DND-41 (cell line): ENCODE measurements around the gene SMIM11.
"Not testable (repeated sequence)": the region's sequence is repeated elsewhere in the genome, so short reads cannot be mapped to it uniquely, and the experiment has no call there.

ENCODE experiments used
- ATAC-seq: fragments of 200-7000 bp; cut with Tn5 transposase; 3 replicates; pipeline ENCODE4 v1.9.1; 2021; ENCODE audit warnings: low read depth; ENCODE audit not compliant: insufficient read depth
- DNase-seq: peaks from one replicate; pipeline ENCODE4 v3.0.0-alpha.2; 2020
- H2AFZ ChIP-seq: 2 replicates; pipeline ENCODE4 v1.6.0; 2012; ENCODE audit warnings: low read depth, low read length
- H3K27ac ChIP-seq: 2 replicates; pipeline ENCODE4 v1.5.1; 2012; ENCODE audit warnings: low read length, inconsistent platforms
- H3K27me3 ChIP-seq: fragments of 200-600 bp; sonication (generic); 2 replicates; pipeline ENCODE4 v1.6.0; 2012; ENCODE audit warnings: low read length, mild to moderate bottlenecking, inconsistent platforms; ENCODE audit not compliant: insufficient read depth, poor library complexity
- H3K36me3 ChIP-seq: 2 replicates; pipeline ENCODE4 v1.5.1; 2012; ENCODE audit warnings: low read length, inconsistent platforms; ENCODE audit not compliant: insufficient read depth
- H3K4me1 ChIP-seq: 2 replicates; pipeline ENCODE4 v1.5.1; 2012; ENCODE audit warnings: mild to moderate bottlenecking, low read length; ENCODE audit not compliant: insufficient read depth
- H3K4me2 ChIP-seq: 2 replicates; pipeline ENCODE4 v1.6.0; 2012; ENCODE audit warnings: mild to moderate bottlenecking, moderate library complexity, low read length, inconsistent platforms; ENCODE audit not compliant: insufficient read depth
- H3K4me3 ChIP-seq, 2 experiments: fragments of 200-600 bp in 1 of 2; shearing (Covaris generic) in 1 of 2; 2 replicates each; pipeline ENCODE4 v1.5.1; 2012 to 2016; ENCODE audit warnings: inconsistent platforms in 2 of 2, low read length in 2 of 2, mild to moderate bottlenecking in 2 of 2, low read depth in 1 of 2, moderate library complexity in 1 of 2
- H3K79me2 ChIP-seq: 2 replicates; pipeline ENCODE4 v1.6.0; 2012; ENCODE audit warnings: low read length, inconsistent platforms; ENCODE audit not compliant: insufficient read depth
- H3K9ac ChIP-seq: 2 replicates; pipeline ENCODE4 v1.6.0; 2012; ENCODE audit warnings: low read depth, mild to moderate bottlenecking, inconsistent platforms, low read length, moderate library complexity
- H3K9me3 ChIP-seq: 2 replicates; pipeline ENCODE4 v1.5.1; 2012; ENCODE audit warnings: low read length, moderate library complexity, mild to moderate bottlenecking, inconsistent platforms; ENCODE audit not compliant: insufficient read depth, severe bottlenecking
- H4K20me1 ChIP-seq: 2 replicates; pipeline ENCODE4 v1.6.0; 2012; ENCODE audit warnings: low read length; ENCODE audit not compliant: insufficient read depth
- EZH2 ChIP-seq: IDR thresholded peaks from 3 replicates; pipeline ENCODE4 v1.6.1; 2012; ENCODE audit warnings: borderline replicate concordance, low read depth, mild to moderate bottlenecking, moderate library complexity, low read length, inconsistent platforms; ENCODE audit not compliant: severe bottlenecking
- TF ChIP-seq, protein P1 (sequence below): IDR thresholded peaks from 2 replicates; pipeline ENCODE4 v1.5.1; 2012; ENCODE audit warnings: borderline replicate concordance, low read length, moderate library complexity, mild to moderate bottlenecking; ENCODE audit not compliant: poor library complexity, severe bottlenecking; ENCODE audit errors: extremely low read depth

Gene SMIM11, protein sequence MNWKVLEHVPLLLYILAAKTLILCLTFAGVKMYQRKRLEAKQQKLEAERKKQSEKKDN

DNA sequence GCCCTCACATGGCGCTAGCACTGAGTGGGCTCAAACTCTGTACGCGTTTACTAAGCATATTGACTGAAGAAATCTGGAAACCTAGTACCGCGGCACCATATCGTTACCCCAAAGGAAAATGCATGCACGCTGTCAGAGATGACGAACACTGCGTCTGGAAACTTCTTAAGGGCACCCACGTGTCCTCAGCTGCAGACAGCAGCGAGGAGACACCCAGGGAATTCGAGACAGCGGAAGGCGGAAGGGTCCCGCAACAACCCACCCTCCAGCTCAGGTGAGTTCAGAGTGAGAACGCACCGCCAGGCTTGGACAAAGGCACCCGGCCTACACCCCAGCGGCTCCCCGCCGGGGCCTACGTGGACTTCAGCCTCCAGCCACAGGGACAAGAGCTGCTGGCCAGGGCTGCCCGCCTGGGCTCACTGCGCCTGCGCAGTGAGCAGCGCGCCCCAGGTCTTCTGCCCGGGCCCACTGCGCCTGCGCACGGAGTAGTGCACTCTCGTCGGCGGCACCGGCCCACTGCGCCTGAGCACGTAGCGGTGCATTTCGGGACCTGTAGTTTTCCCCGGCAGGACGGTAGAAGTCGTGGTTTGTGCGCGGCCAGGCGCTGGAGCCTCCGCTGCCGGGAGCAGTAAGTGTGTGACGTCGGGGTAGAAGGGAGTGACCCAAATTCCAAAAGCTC lies at the start of gene SMIM11:
Gene SMIM11 (plus strand): TSS at position 568 of the 679 bp plus-strand sequence. CDS start 3,998 bp downstream, outside the sequence.
- peak; percentile 98 for ATAC-seq
- H3K9me3 ChIP-seq, H3K4me3 ChIP-seq, DNase-seq, H2AFZ ChIP-seq, H3K9ac ChIP-seq, H3K4me2 ChIP-seq, H3K4me1 ChIP-seq, H3K36me3 ChIP-seq, H3K27ac ChIP-seq, H4K20me1 ChIP-seq, H3K79me2 ChIP-seq, H3K27me3 ChIP-seq: not testable (repeated sequence)

DNA sequence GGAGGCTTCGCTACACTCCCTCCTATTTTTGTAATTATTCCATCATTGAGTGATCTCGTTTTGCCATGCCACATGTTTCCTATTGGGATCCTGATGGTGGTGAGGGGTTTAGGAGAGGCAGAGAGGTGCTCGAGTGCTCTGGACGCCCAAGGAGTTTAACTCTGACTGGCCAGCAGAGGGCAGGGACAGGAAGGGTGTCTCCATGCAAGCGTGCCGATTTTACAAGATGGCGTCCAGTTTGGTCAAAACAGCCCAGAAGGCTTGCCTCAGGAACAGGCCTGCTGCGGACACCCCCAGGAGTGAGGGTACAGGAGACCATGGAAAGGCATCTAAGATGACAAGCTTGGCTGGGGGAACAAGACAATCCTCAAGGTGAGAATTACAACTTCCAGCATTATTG lies 45.3 kb upstream of the SMIM11 start:
- DNase-seq (no peak), ATAC-seq (no peak)
- H3K4me2 ChIP-seq: no peak overlapping the region
- no peaks in the 10 kb centered on the region for H3K27me3 ChIP-seq
- H2AFZ ChIP-seq: no peak overlapping the region
- no peak for TF ChIP-seq EZH2
- TF ChIP-seq, protein P1, sequence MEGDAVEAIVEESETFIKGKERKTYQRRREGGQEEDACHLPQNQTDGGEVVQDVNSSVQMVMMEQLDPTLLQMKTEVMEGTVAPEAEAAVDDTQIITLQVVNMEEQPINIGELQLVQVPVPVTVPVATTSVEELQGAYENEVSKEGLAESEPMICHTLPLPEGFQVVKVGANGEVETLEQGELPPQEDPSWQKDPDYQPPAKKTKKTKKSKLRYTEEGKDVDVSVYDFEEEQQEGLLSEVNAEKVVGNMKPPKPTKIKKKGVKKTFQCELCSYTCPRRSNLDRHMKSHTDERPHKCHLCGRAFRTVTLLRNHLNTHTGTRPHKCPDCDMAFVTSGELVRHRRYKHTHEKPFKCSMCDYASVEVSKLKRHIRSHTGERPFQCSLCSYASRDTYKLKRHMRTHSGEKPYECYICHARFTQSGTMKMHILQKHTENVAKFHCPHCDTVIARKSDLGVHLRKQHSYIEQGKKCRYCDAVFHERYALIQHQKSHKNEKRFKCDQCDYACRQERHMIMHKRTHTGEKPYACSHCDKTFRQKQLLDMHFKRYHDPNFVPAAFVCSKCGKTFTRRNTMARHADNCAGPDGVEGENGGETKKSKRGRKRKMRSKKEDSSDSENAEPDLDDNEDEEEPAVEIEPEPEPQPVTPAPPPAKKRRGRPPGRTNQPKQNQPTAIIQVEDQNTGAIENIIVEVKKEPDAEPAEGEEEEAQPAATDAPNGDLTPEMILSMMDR: no peak
- peaks cover 5% of the 10 kb centered on the region for H3K9me3 ChIP-seq
- H3K79me2 ChIP-seq: no peaks in the 10 kb centered on the region
- H3K4me3 ChIP-seq: no peak overlapping the region
- no peak overlapping the region for H3K9ac ChIP-seq
- no peaks in the 10 kb centered on the region for H3K36me3 ChIP-seq
- H3K27ac ChIP-seq: no peak overlapping the region
- H4K20me1 ChIP-seq: no peaks in the 10 kb centered on the region
- H3K4me1 ChIP-seq: no peaks in the 10 kb centered on the region

DNA sequence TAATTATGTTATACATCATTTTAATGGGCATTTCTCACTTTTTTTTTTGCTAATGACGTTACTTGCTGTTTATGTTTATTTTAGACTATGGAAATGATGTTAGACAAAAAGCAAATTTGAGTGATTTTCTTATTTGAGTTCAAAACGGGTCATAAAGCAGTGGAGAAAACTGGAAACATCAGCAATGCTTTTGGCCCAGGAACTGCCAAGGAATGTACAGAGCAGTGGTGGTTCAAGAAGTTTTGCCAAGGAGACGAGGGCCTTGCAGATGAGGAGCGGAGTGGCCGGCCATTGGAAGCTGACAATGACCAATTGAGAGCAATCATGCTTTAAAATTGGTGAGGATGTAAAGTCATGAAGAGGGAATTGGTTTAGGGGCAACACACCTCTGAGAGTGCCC lies 43.6 kb upstream of the SMIM11 start:
- TF ChIP-seq, protein P1: no peak
- TF ChIP-seq EZH2: no peak
- Histone ChIP-seq H2AFZ (no peak overlapping the region), H3K36me3 (no peaks in the 10 kb centered on the region), H3K4me1 (no peaks in the 10 kb centered on the region), H3K4me2 (no peak overlapping the region), H3K4me3 (no peak overlapping the region), H4K20me1 (no peaks in the 10 kb centered on the region), H3K27ac (no peak overlapping the region), H3K9ac (no peak overlapping the region), H3K9me3 (peaks cover 5% of the 10 kb centered on the region), H3K79me2 (no peaks in the 10 kb centered on the region), H3K27me3 (no peaks in the 10 kb centered on the region)
- ATAC-seq: no peak
- DNase-seq: no peak

DNA sequence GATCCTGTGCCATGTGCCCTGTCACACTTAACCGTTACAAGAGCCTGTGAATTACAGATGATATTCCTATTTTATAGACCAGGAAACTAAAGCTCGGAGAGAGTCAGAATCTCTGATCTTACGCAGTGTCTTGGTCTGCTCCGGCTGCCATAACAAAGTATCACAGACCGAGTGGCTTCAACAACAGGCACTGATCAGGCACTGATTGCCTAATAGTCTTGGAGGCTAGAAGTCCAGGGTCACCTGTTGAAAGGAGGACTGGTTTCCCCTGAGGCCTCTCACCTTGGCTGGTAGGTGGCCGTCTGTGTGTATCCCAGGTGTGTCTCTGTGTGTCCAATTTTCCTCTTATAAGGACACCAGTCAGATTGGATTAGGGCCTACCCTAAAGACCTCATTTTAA lies 43.0 kb upstream of the SMIM11 start:
- H3K36me3 ChIP-seq: no peaks in the 10 kb centered on the region
- H3K4me2 ChIP-seq: no peak overlapping the region
- no peaks in the 10 kb centered on the region for H3K27me3 ChIP-seq
- no peaks in the 10 kb centered on the region for H3K79me2 ChIP-seq
- DNase-seq (no peak), ATAC-seq (no peak)
- peaks cover 5% of the 10 kb centered on the region for H3K9me3 ChIP-seq
- H4K20me1 ChIP-seq: no peaks in the 10 kb centered on the region
- H2AFZ ChIP-seq: no peak overlapping the region
- TF ChIP-seq EZH2: no peak
- H3K27ac ChIP-seq: no peak overlapping the region
- H3K9ac ChIP-seq: no peak overlapping the region
- H3K4me1 ChIP-seq: no peaks in the 10 kb centered on the region
- no peak overlapping the region for H3K4me3 ChIP-seq
